GM21526 (cell line): ENCODE measurements around the gene FCHSD1.

ENCODE experiments used
- ATAC-seq: cut with Tn5 transposase; IDR thresholded peaks from one replicate; pipeline ENCODE4 v1.9.1; 2021; ENCODE audit warnings: moderate library complexity; ENCODE audit not compliant: unreplicated experiment, low FRiP score

The FCHSD1 gene

DNA sequence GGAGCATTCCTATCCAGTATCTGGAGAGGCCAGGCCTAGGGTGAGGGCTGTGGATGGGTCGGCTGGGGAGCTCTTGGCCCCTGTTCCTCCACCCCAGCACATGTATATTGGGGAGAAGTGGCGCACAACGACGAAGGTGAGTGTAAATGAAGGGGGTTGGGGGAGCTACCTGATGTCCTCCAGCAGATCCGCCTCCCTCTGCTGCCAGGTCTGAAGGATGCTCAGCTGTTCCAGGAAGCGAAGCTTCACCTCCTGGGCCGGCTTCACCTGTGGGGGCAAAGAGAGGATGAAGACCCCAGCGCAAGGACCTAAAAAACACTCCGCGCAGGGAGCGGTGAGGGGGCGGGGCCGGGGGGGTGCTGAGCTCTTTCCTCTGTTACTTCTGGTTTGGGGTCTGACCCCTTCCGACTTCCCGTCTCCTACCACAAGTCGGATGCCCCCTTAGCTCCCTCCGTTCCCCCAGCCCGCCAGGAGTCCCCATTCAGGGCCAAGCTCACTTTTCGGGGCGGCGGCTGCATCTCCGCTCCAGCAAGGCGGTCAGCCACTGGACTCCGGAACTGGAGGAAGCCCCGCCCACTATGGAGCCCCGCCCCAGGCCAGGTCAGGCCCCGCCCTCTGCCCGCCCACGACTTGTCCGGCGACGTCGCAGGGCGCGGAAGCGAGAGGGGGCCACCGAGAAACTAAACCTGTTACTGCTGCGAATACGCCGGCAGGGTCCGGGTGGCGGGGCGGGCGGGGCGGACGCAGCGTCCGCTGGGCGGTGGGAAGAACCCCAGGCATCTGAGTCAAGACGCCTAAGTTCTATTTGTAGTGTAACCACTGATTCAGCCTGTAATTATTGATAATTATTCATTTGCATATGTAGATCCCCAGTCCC, at the start of gene FCHSD1:
TSS of gene FCHSD1 (minus strand) at position 568 of the 877 bp plus-strand sequence. CDS start at position 518, 50 bp downstream.
- peak; percentile 91 for ATAC-seq

DNA sequence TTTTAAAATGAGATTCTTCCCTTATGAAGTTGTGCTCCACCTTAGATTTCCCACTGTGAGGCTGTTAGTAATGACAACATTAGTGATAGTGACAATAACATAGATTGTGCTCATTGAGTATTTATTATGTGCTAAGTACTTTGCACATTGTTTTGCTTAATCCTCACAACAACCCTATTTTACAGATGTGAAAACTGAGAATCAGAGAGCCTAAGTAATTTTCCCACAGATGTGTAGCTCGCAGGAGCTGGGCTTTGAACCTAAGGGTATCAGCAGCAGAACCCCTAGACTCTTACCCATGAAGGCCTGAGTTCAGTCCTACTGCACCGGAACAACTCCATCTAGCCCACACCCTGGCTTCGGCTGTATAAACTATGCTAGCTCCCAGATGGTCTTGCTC, 46.4 kb upstream of the FCHSD1 start:
- ATAC-seq = no peak

DNA sequence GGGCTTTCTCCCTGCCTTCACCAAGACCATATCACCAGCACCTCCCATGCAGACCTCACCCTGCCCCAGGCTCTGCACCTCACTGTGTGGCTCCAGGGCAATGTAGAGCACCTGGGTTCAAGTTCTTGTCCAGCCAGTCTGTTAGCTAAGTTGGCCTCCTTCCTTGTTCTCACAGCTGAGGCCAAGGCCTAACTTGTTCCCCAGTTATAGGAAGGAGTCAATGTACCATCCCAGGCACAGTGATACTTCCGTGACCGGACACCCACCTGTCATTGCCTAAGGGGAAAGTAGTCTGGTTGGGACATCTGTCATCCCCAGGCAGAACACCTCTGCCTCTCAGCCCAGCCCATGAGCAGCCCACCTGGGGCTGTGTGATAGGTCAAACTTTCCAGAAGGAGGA, 45.2 kb upstream of the FCHSD1 start:
- no peak for ATAC-seq

DNA sequence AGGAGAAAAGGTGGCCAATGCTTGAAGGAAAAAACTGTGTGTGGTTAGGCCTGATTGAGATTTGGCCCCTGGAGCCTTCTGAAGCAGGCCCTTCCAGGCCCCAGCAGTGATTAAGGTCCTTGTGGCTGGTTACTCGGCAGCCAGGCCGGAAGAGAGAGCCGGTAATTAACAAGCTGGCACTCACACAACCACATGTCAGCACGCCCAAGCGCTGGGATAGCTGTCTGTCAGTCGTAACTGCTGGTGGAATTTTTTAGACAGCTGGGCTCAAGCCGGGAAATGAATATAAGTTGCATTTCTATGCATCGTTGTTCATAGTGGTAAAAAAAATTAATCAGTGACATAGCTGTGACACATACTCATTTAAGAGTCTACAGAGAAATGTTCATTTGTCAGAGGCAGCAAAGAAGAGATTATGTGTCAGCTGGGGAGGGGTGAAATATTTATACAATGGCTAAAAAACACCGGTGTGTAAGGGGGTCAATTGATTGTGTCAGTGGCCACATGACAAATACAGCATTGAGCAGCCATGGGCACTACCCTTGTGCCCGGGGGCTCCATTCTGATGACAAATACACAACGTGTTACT, 44.5 kb upstream of the FCHSD1 start:
- ATAC-seq = no peak

DNA sequence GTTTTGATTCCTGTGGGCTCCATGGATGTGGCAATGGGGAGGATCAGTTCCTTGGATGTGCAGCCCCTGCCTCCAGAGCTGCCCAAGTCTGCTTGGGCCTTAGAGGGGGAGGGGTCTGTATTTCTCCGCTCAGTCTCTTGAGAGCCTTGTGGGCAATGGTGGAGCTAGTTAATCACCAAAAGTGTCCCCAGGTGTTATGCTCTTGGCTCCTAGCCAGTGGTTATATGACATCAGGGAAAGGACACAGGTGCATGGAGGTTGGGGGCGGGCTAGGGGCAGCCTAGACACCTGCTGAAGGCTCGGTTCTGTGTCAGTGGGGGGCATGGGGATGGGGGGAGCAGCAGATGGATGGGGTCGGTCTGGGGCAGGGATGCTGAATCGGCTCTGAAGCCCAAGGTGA, 43.3 kb upstream of the FCHSD1 start:
- no peak for ATAC-seq

DNA sequence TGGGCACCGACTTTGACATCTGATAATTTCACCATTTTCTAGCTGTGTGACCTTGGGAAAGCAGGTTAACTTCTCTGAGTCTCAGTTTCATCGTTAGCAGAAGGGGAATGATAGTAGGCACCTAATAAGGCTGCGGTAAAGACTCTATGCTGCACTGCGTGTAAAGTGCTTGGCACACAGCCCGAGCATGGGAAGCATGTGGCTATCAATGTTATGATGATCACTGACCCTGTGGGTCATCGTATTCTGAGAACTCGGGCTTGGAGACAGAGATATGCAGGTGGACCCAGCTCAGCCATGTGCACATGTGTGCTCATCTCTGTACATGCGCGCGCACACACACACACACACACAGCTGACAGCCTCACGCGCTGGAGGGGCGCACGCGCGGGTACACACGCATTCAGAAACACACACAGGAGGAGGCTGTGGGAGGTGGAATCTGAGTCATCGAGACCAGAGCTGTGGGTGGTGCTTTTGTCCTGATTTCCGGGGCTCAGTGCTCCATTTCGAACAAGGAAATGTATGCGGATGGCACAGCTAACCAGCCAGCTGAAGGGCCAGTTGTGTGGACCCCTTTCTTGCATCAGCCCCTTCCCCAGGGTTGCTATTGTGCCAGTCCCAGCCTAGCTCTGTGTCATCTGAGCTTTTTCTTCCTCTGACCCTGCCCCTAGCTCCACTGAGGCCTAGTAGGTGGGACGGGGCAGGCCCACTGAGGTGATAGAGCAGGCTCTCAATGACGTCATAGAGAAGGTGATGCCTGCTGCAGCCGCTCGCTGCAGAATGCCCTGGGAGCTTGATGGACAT, 41.9 kb upstream of the FCHSD1 start:
- no peak for ATAC-seq

DNA sequence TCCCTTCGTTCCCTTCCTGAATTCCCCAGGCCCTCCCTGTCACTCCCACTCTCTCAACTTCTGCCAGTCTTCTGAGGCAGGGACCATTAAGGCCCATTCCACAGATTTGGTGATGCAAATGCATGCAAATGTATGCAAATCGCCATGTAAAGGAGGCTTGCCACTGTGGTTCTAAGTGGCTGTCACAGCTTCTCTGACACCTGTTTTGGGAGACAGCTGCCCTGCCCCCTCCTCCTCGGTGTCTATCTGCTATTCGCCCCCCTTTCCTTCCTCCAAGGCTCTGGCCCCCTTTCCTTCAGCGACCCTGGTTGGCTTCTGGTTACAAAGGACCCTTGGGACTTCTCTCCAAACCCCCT, 41.3 kb upstream of the FCHSD1 start:
- ATAC-seq = no peak

DNA sequence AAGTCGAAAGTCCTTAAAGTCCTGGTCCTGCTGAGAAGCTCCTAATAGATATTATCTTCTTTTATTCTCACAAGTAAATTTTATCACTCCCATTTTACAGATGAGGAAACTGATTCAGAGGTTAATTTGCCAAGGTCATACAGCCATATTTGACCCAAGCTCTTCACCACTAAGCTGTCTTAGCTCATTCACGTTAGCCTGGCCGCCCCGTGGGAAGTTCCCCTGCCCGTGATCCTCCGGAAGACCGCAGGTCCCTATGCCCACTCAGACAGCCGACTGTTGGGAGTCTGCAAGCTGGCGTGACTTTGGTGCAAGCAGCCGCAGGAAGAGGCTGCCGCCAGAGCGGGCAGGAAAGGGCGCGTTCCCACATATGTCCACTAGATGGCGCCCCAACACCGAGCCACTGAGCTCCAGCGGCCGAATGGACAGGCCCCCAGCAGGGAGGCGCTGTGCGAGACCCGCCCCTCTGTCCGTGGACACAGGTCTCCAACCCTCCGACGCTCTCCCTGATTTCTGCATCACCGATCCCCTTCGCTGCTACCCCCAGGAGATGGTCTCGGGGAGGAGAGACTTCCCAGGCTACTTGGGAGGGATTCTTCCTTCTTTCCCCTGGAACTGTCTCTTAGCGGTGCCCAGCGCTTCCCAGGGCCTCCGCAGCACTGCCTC, 40.8 kb upstream of the FCHSD1 start:
- ATAC-seq = peak; percentile 87

DNA sequence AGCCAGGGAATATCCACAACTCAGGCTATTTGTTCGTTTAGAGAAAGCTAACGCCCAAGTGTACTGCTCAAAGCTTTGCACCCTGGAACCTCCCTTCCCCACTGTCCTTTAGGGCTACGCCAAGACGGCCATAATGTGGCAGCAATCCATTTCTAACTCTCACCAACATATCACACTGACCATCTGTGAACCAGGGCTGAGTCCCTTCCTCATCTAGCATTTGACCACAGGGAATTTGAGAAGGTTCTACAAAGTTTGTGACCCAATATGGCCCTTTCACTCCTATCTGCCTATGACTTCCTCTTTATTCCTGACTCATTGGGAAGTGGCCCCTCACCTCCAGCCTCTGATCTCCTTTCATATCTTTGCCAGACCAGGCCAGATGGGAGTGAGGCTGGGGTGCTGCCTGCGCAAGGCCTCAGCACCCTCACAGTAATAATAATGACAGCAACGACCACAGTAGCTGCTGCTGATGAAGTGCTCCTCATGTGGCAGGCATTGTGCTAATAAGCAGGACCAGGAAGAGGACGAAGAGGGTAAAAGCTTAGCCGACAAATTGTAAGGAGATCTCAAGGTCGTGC, 40.2 kb upstream of the FCHSD1 start:
- ATAC-seq = peak; percentile 5

DNA sequence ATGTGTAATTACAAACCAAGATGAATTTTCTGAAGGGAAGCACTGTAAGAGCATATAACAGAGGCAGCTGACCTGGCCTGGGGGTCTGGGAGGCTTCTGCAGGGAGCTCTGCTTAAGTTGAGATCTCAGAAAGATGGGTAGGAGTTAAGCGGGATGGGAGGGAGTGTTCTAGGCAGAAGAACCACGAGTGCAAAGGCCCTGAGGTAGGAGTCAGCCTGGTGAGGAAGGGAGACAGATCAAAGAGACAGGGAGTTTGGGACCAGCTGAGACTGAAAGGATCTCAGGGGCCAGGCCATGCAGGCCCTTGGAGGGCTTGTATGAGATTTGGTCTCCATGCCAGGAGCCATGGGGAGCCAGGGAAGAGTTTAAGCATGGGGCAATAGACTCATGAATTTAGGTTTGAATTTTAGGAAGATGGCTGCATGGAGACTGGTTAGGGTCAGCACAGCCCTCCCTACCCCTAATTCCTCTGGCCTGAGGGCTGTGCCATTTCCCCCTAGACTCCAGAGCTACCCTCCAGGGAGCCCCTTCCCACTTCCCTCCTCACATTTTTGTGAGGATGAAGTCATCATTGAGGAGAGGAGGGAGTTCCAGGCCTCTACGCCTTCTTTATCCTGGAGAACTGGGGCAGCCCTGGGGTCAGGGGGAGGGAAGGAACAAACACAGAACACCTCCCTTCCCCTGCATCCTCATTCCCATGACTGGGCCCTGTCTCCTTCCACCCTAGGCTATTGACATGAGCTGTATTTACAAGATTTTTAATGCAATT, 35.6 kb upstream of the FCHSD1 start:
- no peak for ATAC-seq

DNA sequence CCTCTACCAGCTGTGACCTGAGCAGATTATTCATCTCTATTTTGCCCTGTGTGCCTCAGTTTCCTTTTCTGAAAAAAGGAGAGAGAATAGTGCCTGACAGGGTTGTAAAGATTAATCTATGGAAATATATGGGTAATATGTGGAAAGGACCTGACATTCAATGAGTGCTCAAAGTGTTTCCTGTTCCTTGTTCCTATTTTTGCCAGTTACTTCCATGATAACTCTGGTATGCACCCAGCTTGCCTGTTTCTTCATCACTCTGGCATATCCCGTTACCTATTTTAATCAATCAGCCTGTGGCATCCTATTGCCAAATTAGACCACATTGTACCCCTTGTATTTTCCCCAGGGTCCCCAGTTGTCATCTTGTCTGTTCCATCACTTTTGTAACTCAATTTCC, 34.4 kb upstream of the FCHSD1 start:
- no peak for ATAC-seq

DNA sequence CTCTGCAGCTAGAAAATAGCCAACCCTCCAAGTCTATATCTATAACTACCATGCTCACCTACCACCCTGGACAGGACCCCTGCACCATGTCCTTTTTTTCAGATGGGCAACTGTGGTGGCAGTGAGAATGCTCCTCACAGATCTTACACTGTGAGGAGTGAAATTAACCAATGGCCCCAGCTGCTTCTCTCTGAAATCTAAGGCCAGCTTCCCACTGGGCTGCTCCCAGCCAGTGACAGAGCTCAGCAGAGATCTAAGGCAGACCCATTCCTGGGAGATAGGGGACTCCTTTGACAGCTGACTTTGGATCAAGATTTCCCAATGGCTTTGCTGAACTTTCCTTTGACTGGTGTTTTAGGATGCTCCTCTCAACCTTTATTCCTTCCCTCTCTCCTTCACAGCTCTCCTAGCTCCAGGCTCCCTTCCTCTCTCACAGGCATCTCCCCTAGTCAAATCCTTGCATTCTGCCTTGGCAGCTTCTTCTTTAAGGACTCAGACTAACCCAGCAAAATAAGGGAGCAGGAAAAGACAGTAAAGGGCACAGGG, 32.5 kb upstream of the FCHSD1 start:
- no peak for ATAC-seq

DNA sequence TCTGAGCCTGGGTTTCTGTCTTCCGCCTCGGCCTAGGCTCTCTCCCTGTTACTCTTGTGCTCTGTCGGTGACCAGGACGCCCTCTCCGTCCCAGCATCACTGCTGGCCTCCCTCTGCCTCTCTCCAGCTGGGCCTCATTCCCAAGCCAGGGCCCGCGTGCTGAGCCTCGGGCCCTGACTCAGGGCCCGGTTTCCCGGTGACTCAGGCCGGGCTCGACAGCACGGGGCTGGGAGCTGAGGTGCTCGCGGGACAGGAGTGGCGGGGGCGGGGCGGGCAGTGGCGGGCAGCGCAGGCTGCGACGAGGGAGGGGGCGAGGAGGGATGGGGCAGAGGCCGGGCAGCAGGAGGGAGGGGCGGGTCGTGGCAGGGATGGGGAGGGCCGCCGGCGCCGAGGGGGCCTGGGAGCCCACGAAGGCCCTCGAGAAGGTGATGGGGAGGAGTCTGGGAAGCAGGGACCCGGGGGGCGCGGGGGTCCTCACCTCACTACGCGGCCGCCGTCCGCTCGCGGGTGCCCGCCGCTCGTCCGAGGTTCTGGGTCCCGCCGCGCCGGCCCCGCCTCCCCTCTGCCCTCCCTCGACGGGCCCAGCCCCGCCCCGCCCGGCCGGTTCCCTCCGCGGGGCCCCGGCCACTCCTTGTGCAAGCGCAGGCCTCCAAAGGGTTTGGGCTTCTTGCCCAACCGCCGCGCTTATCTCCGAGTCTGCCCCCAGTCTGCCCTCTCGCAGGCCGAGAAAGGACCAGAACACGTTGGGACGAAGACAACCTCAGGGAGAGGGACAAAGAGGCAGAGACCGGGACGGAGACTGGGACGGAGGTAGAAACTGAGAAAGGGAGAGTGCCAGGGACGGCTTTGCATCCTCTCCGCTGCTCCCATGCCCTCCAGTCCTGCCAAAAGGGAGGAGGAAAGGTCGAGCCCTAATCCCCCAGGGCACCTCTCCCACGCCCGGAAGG, 30.8 kb upstream of the FCHSD1 start, which contains the start of gene ARAP3:
TSS of gene ARAP3 (minus strand) at position 536 of the 947 bp plus-strand sequence. CDS start 1,744 bp downstream, outside the sequence.
- ATAC-seq = no peak

DNA sequence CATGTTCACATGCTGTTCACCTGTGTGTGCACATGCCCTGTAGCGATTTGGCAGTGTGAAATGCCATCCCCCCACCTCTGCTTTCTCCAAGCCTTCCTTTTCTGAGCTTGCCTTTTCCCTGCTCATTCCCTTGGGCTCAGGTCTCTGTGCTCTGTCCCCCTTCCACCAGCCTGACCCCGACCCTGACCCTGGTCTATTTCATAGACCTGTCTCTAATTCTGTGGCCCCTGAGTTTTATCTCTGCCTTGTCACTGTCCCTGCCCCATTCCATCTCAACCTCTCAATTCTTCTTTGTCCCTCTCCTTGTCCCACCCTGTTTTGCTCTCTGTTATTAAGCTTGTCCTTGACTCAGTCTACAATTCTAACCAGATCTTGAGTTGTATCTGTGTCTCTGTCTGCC, 30.1 kb upstream of the FCHSD1 start:
- ATAC-seq = no peak

DNA sequence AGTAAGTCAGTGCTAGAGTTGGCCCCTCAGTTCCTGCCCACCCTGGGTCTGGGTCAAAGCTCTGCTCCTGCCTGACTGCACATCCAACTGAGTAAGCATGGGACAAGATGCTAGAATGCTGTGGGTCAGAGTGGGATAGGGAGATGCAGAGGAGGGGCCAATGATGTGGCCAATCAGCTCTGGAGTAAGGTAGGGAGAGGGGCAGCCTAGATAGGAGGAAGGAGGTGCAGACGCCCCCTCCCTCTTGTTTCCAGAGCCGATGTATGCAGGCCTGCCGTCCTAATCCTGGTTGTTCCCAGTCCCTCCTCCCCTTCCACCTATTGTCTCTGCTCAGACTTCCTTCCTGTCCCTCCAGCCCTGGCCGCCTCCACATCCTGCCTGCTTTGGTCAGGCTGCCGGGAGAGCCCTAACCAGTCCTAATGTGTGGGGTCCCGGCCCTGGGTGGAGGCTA, 29.6 kb upstream of the FCHSD1 start:
- no peak for ATAC-seq

DNA sequence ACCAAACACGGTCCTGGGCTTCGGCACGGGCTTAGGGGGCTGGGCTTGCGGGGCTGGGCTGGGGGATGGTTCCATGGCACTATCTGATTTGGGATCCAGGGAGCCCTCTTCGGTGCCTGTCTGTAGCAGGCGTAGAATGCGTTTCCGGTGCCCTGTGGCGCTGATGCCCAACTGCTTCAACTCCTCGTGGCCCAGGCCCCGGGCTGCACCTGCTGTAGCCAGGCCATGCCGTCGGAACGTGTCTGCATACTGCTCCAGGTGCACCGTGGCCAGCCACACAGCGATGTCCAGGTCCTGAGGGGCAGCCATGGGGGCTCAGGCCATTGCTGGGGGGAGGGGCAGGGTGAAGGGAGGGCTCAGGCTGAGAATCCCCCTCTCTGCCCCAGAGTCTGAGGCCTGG, 29.0 kb upstream of the FCHSD1 start:
- no peak for ATAC-seq

DNA sequence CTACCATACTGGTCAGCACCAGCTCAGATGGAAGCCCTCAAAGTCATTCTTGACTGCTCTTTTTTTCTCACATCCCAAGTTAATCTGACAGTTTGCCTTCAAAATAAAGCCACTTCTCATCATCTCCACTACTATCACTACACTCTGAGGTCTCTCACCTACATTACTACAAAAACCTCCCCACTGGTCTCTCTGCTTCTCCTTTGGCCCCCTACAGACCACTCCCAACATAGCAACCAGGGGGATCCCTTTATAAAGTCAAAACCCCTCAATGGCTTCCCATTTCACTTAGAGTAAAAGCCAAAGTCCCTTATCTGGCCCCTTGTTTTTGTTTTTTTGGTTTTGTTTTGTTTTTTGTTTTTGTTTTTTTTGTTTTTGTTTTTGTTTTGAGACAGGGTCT, 26.2 kb upstream of the FCHSD1 start:
- ATAC-seq = no peak

DNA sequence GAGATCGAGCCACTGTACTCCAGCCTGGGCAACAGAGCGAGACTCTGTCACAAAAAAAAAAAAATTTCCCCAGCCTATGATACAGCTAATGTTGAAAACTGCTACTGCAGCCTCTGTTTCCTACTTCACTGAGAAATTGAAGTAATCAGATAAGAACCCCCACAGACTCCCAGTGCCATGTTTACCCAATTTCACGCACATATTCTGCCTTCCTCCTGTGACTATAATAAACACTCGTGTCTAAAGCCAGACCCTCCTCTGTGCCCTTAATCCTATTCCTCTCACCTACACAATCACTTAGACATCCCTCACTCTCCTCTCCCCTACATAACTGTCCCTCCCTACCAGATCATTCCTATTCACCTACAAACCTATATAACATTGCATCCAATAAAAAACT, 24.5 kb upstream of the FCHSD1 start:
- no peak for ATAC-seq
